Stimulated activated CD4-positive, alpha-beta T cell treated with anti-CD3 and anti-CD28 coated beads, Interleukin-12 subunit alpha, Interleukin-12 subunit beta, amount 100 ng/mL, for 4 hours (primary cell): ENCODE results near the gene KCNK15.
"Not testable (repeated sequence)": the region's sequence is repeated elsewhere in the genome, so short reads cannot be mapped to it uniquely, and the experiment has no call there.

Experiments used
- DNase-seq: peaks from one replicate; pipeline ENCODE4 v3.0.0-alpha.2; 2020

The KCNK15 gene

GRCh38 chr20:44759595-44759994 is 13.9 kb downstream of the KCNK15 start:
- DNase-seq, result no peak

GRCh38 chr20:44761423-44761822 is 15.8 kb downstream of the KCNK15 start:
- no peak for DNase-seq

- no peak for DNase-seq
Observed at GRCh38 chr20:44762466-44763140, 16.9 kb downstream of the KCNK15 start.

GRCh38 chr20:44763798-44764197 is 18.1 kb downstream of the KCNK15 start:
- not testable (repeated sequence) for DNase-seq

GRCh38 chr20:44765091-44765490 is 19.4 kb downstream of the KCNK15 start:
- no peak for DNase-seq

GRCh38 chr20:44765701-44766347 is 20.2 kb downstream of the KCNK15 start:
- no peak for DNase-seq

GRCh38 chr20:44768256-44768655 is 22.6 kb downstream of the KCNK15 start:
- DNase-seq, result no peak

GRCh38 chr20:44768854-44769480 is 23.3 kb downstream of the KCNK15 start:
- no peak for DNase-seq

GRCh38 chr20:44769481-44769863 is 23.8 kb downstream of the KCNK15 start:
- DNase-seq, result no peak

- no peak for DNase-seq
Observed at GRCh38 chr20:44770484-44771171, 25.0 kb downstream of the KCNK15 start.

GRCh38 chr20:44771172-44771535 is 25.5 kb downstream of the KCNK15 start:
- DNase-seq, result no peak

- no peak for DNase-seq
Observed at GRCh38 chr20:44772636-44773035, 27.0 kb downstream of the KCNK15 start.

- no peak for DNase-seq
Observed at GRCh38 chr20:44773070-44773829, 27.6 kb downstream of the KCNK15 start.

GRCh38 chr20:44776980-44777379 is 31.3 kb downstream of the KCNK15 start:
- DNase-seq, result no peak

- DNase-seq, result peak; percentile 19
Observed at GRCh38 chr20:44780226-44780625, 34.6 kb downstream of the KCNK15 start.

GRCh38 chr20:44781118-44781517 is 35.5 kb downstream of the KCNK15 start:
- no peak for DNase-seq

GRCh38 chr20:44781791-44782190 is 36.1 kb downstream of the KCNK15 start:
- no peak for DNase-seq

GRCh38 chr20:44784688-44785087 is 39.0 kb downstream of the KCNK15 start:
- DNase-seq, result no peak

GRCh38 chr20:44785768-44786167 is 40.1 kb downstream of the KCNK15 start:
- DNase-seq, result no peak

- DNase-seq, result no peak
Observed at GRCh38 chr20:44787299-44787698, 41.6 kb downstream of the KCNK15 start.

- no peak for DNase-seq
Observed at GRCh38 chr20:44788706-44789456, 43.2 kb downstream of the KCNK15 start.
